GM21360 (cell line): Measurements from ENCODE around the gene GSTM1.

Experiments
- ATAC-seq: cut with Tn5 transposase; IDR thresholded peaks from one replicate; pipeline ENCODE4 v1.9.1; 2021; ENCODE audit warnings: mild to moderate bottlenecking, moderate library complexity; ENCODE audit not compliant: unreplicated experiment

Gene GSTM1

DNA sequence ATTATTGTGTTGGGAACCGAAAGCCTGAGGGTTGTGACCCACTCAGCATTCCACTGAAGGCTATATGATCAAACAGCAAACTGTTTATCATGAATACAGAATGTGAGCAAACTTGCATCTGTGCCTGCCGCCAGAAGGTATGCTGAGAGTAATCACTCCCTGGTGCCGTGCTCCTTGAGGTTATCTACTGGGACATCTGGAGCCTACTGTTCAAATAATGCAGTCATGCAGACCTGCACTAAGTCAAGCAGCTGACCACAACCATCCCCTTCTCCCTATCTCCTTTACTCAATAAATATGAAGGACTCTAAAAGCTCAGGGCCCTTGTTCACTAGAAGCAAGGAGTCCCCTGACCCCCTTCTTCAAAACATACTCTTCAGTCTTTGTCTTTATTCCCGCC lies 37.9 kb downstream of the GSTM1 start:
- ATAC-seq: no peak

- ATAC-seq: no peak
Measured at GRCh38 chr1:109726007-109726406, 38.4 kb downstream of the GSTM1 start.

GRCh38 chr1:109726728-109727373 lies 39.2 kb downstream of the GSTM1 start:
- ATAC-seq: no peak

GRCh38 chr1:109728870-109729269 lies 41.3 kb downstream of the GSTM1 start:
- ATAC-seq: no peak

DNA sequence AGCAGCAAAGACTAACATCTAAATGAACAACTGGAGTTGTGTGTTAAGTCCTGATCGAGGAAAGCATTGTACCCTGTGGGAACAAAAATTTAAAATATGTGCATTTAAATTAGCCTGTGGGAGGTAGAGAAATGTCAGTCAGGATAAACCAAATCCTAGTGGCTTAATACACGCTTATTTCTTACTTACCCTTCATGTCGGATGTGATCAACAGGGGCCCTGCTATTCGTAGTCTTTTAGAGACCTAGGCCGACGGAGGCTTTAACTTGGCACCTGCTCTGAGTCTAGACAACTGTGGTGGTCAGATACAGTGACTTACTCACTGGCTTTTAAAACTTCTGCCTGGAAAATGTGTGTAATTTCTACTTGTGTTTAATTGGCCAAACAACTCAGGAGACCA lies 43.0 kb downstream of the GSTM1 start:
- no peak for ATAC-seq

DNA sequence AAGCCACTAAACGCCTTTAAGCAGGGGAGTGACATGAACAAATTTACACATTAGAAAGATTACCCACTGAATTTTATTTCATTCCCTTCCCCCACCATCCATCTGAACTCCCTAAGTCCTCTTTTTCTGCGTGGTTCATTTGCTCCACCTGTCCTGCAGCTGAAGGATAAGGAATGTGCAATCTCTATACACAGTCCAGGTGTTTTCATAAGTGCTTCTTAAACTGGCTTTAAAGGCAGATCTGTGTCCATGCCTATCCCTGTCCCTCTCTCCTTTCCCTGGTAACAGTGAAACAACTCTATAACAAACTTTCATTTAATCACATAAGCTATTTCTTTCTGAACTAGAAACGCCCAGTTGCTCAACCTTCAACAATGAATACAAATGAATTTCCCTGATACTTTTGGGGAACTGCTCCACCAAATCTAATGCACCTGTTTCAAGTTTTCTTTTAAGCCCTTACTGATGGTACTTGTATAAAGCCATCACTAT lies 44.8 kb downstream of the GSTM1 start:
- no peak for ATAC-seq

DNA sequence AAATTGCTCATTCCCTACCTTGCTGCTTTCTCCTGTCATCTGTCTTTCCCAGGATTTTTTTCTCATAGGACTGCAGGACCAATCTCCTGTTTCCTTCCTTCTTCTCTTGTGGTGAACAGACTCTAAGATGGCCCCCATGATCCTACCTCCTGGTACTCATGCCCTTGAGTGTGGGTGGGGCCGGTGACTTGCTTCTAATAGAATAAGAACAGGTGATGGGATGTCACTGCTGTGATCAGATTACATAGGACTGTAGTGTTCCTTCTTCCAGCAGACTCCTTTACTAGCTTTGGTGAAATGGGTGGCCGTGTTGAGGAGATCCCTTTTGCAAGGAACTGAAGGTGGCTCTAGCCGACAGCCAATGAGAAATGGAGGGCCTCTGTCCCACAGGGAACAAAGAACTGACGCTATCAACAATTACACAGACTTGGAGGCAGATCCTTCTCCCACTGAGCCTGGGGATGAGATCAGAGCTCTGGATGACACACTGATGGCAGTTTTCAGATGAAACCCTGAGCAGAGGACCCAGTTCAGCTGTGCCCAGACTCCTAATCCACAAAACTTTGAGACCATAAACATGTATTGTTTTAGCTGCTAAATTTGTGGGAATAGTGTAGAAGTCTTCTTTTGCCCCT lies 45.7 kb downstream of the GSTM1 start:
- no peak for ATAC-seq

DNA sequence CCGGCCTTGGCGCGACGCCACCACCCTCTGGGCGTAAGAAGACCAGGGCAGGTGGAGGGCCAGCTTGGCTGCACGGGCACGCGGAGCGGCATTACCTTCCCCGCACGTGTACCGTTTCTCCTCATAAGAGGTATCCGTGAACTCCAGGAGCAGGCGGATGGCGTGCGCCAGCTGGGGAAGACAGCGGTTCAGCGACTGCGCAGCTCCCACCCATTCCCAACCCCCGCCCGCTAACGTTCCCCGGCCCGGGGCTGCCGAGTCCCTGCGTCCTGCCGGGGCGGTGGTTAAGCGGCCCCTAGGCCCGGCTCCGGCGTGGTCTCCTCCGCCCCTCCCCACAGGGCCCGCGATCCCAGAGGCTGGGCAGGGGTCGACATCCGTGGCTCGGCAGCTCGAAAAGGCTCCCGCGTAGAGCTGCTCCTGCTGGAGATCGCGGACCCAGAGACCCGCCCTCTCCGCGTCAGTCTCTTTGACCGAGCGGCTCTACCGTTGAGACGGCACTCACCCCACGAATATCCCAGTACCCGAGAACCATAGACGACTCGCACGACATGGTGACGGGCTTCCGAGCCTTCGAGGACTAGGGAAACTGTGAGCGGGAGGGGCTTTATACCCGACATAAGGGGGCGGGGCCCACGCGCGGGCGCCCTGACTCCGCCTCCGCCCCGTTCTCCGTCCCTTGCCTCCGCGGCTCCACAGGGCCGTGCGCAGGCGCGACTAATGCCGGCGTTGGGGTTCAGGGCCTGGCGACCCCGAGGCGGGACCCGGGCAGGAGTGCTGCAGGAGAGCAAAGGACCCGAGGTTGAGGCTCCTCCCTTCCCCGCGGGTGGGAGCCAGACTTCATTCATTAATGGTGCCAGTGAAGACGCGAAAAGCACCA lies 52.4 kb downstream of the GSTM1 start:
- no peak for ATAC-seq

- no peak for ATAC-seq
Measured at GRCh38 chr1:109740615-109741373, 53.2 kb downstream of the GSTM1 start, which contains the start of gene GSTM3. TSS of gene GSTM3 (minus strand) at chr1:109741038. CDS start at chr1:109740287, 751 bp downstream.
